HL-60 (cell line): ENCODE data around the gene KCNT2.

ENCODE experiments used
- GABPA ChIP-seq: IDR thresholded peaks from 2 replicates; pipeline ENCODE4 v1.6.1; 2012; ENCODE audit warnings: low read depth
- TF ChIP-seq, protein P1 (sequence below): IDR thresholded peaks from one replicate; pipeline ENCODE4 v1.5.1; 2011; ENCODE audit warnings: low read length, control low read depth, inconsistent platforms; ENCODE audit not compliant: insufficient read depth
- TF ChIP-seq, protein P2 (sequence below): IDR thresholded peaks from 2 replicates; pipeline ENCODE4 v1.6.1; 2012; ENCODE audit warnings: low read depth; ENCODE audit not compliant: insufficient replicate concordance

DNA sequence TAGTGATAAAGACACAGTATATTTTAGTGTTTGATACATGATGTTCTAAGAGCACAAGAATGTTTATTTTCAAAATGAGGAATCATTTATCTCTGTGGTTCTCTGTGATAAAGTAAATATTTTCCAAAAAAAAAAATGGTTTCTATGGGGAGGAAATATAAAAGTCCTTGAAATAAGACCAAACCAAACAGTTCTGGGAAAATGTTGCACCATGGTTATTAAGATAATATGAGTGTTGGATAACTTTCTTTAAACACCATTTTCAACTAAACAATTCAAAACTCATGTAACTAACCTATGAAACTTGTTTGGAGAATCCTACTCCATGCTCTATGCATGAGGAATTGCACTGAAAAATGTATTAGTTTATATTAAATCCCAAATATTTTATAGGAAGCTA is 184.6 kb downstream of the KCNT2 start:
- TF ChIP-seq, protein P1, sequence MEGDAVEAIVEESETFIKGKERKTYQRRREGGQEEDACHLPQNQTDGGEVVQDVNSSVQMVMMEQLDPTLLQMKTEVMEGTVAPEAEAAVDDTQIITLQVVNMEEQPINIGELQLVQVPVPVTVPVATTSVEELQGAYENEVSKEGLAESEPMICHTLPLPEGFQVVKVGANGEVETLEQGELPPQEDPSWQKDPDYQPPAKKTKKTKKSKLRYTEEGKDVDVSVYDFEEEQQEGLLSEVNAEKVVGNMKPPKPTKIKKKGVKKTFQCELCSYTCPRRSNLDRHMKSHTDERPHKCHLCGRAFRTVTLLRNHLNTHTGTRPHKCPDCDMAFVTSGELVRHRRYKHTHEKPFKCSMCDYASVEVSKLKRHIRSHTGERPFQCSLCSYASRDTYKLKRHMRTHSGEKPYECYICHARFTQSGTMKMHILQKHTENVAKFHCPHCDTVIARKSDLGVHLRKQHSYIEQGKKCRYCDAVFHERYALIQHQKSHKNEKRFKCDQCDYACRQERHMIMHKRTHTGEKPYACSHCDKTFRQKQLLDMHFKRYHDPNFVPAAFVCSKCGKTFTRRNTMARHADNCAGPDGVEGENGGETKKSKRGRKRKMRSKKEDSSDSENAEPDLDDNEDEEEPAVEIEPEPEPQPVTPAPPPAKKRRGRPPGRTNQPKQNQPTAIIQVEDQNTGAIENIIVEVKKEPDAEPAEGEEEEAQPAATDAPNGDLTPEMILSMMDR = no peak
- no peak for TF ChIP-seq GABPA
- TF ChIP-seq, protein P2, sequence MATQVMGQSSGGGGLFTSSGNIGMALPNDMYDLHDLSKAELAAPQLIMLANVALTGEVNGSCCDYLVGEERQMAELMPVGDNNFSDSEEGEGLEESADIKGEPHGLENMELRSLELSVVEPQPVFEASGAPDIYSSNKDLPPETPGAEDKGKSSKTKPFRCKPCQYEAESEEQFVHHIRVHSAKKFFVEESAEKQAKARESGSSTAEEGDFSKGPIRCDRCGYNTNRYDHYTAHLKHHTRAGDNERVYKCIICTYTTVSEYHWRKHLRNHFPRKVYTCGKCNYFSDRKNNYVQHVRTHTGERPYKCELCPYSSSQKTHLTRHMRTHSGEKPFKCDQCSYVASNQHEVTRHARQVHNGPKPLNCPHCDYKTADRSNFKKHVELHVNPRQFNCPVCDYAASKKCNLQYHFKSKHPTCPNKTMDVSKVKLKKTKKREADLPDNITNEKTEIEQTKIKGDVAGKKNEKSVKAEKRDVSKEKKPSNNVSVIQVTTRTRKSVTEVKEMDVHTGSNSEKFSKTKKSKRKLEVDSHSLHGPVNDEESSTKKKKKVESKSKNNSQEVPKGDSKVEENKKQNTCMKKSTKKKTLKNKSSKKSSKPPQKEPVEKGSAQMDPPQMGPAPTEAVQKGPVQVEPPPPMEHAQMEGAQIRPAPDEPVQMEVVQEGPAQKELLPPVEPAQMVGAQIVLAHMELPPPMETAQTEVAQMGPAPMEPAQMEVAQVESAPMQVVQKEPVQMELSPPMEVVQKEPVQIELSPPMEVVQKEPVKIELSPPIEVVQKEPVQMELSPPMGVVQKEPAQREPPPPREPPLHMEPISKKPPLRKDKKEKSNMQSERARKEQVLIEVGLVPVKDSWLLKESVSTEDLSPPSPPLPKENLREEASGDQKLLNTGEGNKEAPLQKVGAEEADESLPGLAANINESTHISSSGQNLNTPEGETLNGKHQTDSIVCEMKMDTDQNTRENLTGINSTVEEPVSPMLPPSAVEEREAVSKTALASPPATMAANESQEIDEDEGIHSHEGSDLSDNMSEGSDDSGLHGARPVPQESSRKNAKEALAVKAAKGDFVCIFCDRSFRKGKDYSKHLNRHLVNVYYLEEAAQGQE = no peak
